C4-2B (cell line): ENCODE data around the gene HDAC4.

Experiments used
- H3K27ac ChIP-seq: fragments of 450-650 bp; 2 replicates; pipeline ENCODE4 v1.5.1; 2017
- ZFX ChIP-seq: fragments of 450-650 bp; IDR thresholded peaks from 2 replicates; pipeline ENCODE4 v1.6.1; 2017
- TF ChIP-seq, protein P1 (sequence below): fragments of 450-650 bp; conservative IDR thresholded peaks from 2 replicates; pipeline ENCODE4 v1.5.1; 2017; ENCODE audit warnings: mild to moderate bottlenecking

The HDAC4 gene

DNA sequence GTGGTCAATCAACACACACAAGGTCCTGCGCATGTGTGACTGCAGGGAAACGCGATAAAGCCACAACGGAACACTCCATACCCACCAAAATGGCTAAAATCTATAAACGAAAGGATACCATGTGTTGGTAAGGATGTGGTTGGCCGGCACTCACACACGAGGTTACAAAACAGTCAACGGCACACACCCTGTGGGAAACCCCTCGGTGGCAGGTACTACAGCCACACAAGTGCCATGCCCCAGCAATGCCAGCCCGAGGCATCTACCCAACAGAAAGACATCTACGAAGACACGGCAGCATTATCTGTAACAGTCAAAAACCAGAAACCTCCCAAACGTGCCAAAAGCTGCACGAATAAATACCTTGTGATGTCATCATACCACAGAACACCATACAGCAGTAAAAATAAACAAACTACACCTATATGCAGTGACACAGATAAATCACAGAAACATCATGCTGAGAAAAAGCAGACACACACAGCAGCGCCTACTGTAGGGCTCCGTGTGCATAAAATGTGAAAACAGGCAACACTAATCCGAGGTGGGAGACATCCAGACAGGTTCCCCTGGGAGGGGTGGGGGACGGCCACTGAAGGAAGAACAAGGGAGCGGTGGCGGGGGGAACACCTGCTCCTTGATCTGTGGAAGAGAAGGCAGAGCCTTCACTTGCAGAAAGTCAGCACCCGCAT, 36.7 kb downstream of the HDAC4 start:
- TF ChIP-seq, protein P1, sequence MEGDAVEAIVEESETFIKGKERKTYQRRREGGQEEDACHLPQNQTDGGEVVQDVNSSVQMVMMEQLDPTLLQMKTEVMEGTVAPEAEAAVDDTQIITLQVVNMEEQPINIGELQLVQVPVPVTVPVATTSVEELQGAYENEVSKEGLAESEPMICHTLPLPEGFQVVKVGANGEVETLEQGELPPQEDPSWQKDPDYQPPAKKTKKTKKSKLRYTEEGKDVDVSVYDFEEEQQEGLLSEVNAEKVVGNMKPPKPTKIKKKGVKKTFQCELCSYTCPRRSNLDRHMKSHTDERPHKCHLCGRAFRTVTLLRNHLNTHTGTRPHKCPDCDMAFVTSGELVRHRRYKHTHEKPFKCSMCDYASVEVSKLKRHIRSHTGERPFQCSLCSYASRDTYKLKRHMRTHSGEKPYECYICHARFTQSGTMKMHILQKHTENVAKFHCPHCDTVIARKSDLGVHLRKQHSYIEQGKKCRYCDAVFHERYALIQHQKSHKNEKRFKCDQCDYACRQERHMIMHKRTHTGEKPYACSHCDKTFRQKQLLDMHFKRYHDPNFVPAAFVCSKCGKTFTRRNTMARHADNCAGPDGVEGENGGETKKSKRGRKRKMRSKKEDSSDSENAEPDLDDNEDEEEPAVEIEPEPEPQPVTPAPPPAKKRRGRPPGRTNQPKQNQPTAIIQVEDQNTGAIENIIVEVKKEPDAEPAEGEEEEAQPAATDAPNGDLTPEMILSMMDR = no peak
- TF ChIP-seq ZFX = no peak
- H3K27ac ChIP-seq = no peak overlapping the region

DNA sequence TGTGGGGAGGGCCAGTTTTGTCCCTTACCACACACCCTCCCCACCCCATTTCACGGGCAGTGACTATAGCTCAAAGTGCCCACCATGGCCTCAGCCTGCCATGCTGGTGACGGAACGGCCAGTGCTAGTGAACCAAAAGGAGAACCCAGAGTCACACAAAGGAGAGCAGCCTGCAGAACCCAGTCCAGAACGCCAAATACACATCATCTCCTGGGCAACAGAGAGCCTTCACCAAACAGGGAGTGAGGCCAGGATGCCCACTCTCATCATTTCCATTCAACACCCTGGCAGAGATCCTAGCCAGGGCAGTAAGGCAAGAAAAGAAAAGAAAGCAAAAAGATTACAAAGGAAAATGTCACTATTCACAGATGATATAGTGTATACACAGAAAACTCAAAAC, 38.3 kb downstream of the HDAC4 start:
- H3K27ac ChIP-seq = no peak overlapping the region
- TF ChIP-seq, protein P1 = no peak
- no peak for TF ChIP-seq ZFX

- no peak for TF ChIP-seq ZFX
- TF ChIP-seq, protein P1 = no peak
- no peak overlapping the region for H3K27ac ChIP-seq
These were observed 39.5 kb downstream of the HDAC4 start for GRCh38 chr2:239361311-239361642.

DNA sequence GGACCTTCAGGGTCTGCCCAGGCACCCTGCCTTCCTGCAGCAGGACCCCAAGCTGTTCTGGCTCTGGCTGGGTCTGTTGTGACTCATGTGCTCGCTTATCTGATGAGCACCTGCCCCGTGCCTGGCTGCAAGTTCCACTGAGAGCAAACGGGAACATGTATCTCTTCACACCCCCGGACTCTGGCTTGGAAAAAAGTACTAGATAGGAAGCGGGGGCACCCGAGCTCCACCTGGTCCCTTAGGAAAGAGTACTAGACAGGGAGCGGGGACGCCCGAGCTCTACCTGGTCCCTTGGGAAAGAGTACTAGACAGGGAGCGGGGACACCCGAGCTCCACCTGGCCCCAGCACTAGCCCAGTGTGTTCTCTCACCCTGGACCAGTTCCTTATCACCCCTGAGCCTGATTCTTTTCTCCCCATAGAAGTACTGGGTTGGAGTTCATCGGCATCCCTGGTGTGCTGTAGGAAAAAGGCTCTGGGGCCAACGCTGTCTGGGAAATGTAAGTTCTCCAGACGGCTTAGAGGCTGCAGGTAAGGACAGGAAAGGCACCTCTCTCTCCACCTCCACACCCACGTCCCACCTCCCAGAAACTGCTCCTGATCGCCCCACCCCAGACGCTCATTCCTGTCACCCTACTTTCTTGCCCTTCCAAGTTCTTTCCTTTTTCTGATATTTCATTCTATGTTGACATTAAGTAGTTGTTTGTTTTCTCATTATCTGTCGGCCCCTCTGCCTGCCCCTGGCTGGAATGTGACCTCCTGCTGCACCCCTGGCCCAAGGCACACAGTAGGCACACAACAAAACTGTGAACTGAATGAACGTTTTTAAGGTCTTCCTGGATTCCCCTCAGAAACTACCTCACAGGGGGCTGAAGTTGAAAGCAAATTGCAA, 40.2 kb downstream of the HDAC4 start:
- no peak overlapping the region for H3K27ac ChIP-seq
- no peak for TF ChIP-seq ZFX
- TF ChIP-seq, protein P1 = no peak

DNA sequence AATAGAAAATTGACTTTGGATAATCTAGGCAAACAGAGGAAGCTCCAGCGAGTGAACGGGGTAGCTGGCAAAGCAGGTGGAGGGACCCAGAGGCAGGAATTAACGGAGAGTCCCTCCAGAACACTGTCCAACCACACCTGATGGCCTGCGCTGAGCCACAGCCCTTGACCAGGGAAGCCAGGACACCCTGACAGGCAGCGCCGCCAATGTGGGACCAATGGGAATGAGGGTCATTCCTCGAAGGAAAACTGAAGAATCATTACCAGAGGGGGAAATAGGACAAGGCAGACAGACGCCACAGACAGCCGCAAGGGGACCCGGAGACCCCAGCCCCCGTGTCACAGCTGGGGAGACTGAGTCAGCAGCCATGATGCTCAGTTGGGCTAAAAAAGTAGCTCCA, 40.8 kb downstream of the HDAC4 start:
- no peak overlapping the region for H3K27ac ChIP-seq
- TF ChIP-seq, protein P1 = no peak
- no peak for TF ChIP-seq ZFX

DNA sequence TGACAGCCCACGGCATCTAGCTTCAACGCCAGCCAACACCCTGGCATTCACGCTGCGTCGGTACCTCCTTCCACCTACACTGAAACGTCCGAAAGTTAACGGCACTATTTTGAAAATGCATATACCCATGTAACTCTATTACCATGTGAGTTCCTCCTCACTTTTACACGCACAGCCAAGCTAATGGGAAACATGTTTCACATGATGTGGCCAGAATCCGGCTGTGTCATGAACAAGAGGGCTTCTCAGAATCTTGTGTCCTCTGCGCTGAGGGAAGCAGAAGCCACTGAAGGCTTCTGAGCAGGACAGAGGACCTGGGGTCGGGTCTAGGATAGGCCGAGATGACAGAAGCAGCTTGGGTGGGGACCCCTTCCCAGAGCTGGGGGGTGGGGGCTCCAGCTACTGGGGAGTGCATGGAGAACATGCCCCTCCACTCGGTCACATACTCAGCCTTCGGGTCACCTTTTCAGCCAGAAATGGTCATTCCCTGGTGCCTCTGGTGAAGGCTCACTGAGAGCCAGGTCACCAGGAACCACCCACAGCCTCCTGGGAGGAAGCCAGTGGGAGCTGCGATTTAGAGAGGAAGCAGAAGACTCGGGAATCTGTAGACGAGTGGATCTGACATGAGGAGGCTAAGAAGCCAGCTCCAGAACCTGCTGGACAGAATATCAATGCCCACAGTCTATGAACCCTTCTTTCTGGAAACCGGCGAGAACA, 41.5 kb downstream of the HDAC4 start:
- no peak overlapping the region for H3K27ac ChIP-seq
- TF ChIP-seq, protein P1 = no peak
- TF ChIP-seq ZFX = no peak
